NT2/D1 (cell line): ENCODE measurements around the gene PAPOLB.

ENCODE experiments used
- SUZ12 ChIP-seq: IDR thresholded peaks from 2 replicates; pipeline ENCODE4 v1.6.1; 2011; ENCODE audit not compliant: insufficient read length, insufficient read depth; ENCODE audit errors: extremely low read depth
- YY1 ChIP-seq: IDR thresholded peaks from 2 replicates; pipeline ENCODE4 v1.6.1; 2011; ENCODE audit not compliant: insufficient read length, insufficient read depth
- ZNF274 ChIP-seq: IDR thresholded peaks from 2 replicates; pipeline ENCODE4 v1.6.1; 2011; ENCODE audit warnings: mild to moderate bottlenecking, low read depth, low read length

DNA sequence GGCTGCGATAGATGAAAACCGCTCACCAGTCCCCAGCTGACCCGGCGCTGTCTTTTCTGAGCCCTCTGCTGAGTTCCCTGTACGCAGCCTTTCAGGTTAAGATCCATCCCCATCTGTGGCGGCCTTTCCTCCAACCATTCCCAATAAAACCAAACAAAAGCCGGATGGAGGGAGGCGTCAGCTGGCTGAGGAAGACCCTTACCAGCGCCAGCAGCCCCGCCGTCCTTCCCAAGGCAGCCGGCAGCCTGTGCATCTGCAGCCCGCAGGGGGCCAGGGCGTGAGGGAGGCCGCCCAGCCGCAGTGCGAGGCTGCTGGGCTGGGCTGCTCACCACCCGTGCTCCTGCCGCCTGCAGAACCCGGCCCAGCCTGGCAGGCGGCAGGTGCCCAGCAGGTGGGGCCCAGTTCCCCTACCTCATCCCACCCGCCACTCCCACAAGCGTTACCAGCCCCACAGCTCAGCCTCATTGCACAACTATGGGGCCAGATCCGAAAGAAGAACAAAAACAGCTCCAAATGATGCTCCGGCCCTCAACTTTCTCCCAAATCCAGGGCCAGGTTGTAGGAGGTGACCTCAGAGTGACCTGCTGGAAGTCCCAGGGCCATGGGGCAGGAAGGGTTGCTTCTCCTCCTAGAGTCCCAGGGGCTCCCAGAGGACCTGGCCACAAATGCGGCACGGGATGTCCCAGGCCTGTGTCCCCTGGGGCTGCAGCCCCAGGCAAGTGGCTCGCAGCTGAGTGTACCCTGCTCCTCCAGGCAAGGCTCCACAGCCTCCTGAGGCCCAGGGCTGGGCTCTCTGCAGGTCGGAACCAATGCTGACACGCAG, 23.8 kb downstream of the PAPOLB start:
- TF ChIP-seq ZNF274 (no peak), SUZ12 (no peak), YY1 (no peak)
